GM12873 (cell line): ENCODE results near the gene SIT1.

ENCODE experiments used
- TF ChIP-seq, protein P1 (sequence below): IDR thresholded peaks from 2 replicates; pipeline ENCODE4 v1.5.1; 2012; ENCODE audit warnings: low read depth, mild to moderate bottlenecking, moderate library complexity, low read length, control low read depth; ENCODE audit not compliant: insufficient read depth; ENCODE audit errors: missing control alignments

SIT1 gene

DNA sequence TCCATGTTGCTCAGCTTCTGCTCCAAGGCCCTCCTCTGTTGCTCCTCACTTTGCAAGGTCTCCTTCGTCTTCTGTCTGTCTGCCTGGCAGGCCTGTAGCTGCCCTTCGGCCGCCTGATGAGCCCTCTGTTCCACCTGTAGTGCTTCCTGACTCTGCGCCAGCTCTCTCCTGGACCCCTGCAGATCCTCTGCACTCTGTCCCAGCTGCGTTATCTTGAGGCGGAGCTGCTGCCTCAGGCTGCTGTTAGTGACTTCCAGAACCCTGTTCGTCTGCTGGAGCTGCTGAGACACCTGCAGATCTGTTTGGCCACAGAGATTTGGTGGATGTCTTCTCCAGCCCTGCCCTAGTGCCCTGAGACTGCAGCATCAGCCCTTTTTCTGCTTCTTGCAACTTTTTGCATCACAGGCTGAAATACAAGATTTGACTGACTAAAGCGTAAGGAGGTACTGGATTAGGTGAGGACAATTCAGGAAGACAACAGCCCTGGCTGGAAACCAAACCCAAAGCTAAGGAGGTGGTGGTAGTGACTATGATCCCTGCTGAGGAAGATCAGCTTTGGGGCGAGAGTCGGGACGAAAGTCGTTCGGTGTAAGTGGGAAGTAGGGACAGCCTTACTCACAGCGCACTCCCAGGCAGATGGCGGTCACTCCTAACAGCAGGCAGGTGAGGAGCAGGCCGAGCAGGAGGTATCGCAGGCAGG is 34.6 kb downstream of the SIT1 start:
- TF ChIP-seq, protein P1, sequence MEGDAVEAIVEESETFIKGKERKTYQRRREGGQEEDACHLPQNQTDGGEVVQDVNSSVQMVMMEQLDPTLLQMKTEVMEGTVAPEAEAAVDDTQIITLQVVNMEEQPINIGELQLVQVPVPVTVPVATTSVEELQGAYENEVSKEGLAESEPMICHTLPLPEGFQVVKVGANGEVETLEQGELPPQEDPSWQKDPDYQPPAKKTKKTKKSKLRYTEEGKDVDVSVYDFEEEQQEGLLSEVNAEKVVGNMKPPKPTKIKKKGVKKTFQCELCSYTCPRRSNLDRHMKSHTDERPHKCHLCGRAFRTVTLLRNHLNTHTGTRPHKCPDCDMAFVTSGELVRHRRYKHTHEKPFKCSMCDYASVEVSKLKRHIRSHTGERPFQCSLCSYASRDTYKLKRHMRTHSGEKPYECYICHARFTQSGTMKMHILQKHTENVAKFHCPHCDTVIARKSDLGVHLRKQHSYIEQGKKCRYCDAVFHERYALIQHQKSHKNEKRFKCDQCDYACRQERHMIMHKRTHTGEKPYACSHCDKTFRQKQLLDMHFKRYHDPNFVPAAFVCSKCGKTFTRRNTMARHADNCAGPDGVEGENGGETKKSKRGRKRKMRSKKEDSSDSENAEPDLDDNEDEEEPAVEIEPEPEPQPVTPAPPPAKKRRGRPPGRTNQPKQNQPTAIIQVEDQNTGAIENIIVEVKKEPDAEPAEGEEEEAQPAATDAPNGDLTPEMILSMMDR: no peak

GRCh38 chr9:35612843-35613242 is 37.9 kb downstream of the SIT1 start:
- TF ChIP-seq, protein P1: no peak

DNA sequence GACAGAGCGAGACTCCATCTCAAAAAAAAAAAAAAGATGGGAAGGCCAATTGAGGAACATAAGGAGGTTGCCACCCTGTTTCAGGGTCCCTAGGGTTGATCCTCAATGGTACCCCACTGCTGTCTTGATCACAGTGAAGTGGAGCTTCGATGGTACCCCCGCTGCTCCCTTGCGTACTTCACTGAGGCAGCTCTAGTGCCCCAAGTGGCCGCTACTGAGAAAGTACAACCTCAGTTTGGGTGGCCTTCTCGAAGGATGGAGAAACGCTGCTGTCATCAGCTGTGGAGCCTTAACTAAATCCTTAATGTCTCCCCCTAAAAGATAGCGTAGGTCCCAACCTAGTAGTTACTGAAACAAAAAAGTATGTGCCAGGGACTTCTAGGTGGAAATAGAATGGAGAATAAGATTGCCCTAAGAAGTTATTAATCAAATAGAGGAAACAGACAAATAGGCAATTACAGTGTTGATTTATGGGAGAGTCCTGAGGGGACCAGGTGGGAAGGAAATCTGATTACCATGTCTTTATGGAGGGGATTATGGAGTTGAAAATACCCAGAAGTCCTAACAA is 39.4 kb downstream of the SIT1 start:
- TF ChIP-seq, protein P1: peak; percentile 88

GRCh38 chr9:35609820-35610163 is 40.9 kb downstream of the SIT1 start:
- TF ChIP-seq, protein P1: no peak

DNA sequence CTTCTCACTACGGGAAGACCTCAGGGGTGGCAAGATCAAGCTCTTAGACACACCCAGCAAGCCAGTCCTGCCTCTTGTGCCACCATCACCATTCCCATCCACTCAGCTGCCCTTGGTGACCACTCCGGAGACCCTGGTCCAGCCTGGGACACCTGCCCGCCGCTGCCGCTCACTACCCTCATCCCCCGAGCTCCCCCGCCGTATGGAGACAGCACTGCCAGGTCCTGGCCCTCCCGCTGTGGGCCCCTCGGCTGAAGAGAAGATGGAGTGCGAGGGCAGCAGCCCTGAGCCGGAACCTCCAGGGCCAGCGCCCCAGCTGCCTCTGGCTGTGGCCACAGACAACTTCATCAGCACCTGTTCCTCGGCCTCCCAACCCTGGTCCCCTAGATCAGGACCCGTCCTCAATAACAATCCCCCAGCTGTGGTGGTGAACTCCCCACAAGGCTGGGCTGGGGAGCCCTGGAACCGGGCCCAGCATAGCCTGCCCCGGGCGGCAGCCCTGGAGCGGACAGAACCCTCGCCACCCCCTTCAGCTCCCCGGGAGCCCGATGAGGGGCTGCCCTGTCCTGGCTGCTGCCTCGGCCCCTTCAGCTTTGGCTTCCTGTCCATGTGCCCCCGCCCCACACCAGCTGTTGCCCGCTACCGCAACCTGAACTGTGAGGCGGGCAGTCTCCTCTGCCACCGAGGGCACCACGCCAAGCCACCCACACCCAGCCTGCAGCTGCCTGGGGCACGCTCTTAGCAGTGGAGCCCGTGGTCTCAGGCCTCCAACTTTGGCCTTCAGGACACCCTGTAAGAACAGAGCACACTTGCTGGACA is 41.5 kb downstream of the SIT1 start:
- TF ChIP-seq, protein P1: no peak

DNA sequence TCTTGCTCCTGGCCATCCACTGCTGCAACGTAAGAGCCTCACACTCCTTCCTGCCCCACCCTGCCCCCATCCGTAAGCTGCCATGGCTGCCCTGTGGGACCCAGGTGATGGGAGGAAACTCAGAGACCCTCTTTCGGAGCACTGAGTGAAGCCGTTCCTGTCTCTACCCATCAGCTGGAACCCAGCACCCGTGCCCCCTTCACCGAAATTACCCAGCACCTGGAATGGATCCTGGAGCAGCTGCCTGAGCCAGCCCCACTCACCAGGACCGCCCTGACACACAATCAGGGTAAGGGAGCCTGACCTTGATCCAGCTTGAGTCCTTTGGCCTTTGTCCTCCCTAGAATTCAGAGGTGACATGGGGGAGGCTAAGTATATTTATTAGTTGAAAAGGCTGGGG is 42.5 kb downstream of the SIT1 start:
- TF ChIP-seq, protein P1: no peak

DNA sequence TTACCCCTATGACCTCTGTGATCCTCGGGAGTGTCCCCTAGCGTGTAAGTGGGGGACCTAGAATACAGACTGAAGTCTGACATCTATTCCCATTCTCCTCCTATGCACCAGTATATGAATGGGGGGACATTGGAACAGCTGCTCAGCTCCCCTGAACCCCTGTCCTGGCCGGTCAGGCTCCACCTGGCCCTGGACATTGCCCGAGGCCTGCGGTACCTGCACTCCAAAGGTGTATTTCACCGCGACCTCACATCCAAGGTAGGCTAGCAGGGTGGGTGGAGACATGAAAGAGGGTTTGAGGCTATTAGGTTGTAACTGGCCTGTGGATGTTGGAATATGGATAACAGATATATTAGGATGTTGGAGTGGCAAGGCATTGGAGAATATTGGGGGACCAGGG is 44.0 kb downstream of the SIT1 start:
- TF ChIP-seq, protein P1: no peak
